ENCODE results near the gene SLC43A2.

DNA sequence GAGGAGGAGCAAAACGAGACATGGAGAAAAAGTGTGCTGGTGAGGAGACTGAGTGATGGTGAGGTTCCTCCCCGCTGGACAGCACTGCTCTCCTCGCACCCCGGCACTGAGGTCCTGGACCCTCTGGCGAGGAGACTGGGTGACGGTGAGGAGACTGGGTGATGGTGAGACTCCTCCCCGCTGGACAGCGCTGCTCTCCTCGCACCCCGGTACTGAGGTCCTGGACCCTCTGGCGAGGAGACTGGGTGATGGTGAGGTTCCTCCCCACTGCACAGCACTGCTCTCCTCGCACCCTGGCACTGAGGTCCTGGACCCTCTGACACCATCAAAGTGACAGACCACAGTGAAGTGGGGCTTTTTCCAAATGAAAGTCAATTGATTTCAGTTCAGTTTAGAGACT lies 76.9 kb downstream of the SLC43A2 start:
- TF ChIP-seq CTCF (IDR thresholded peaks at IDR 0.05 in 2 of 3, conservative IDR thresholded peaks at IDR 0.05 in 1 of 3; ENCODE audit: control insufficient read depth in 2 of 3, extremely low read depth in 1 of 3, insufficient read depth in 1 of 3, low read depth in 3 of 3, low read length in 3 of 3) = no peak
- TF ChIP-seq RBBP5 (conservative IDR thresholded peaks at IDR 0.05) = no peak
- no peak for TF ChIP-seq JUNB (IDR thresholded peaks at IDR 0.05)
- TF ChIP-seq EZH2 (IDR thresholded peaks at IDR 0.05; ENCODE audit: borderline replicate concordance, control insufficient read depth, low read depth, low read length) = no peak
- no peak for TF ChIP-seq BCL11A (IDR thresholded peaks at IDR 0.05; ENCODE audit: low read depth, low read length)
- TF ChIP-seq IRF3 (IDR thresholded peaks at IDR 0.05) = no peak
- no peak for TF ChIP-seq MAX (IDR thresholded peaks at IDR 0.05; ENCODE audit: low read depth, low read length)
- no peak for TF ChIP-seq SP1 (IDR thresholded peaks at IDR 0.05; ENCODE audit: low read depth, low read length)
- TF ChIP-seq MTA3 (IDR thresholded peaks at IDR 0.05; ENCODE audit: borderline replicate concordance, low read length) = no peak
- no peak for TF ChIP-seq BCL3 (IDR thresholded peaks at IDR 0.05; ENCODE audit: borderline replicate concordance, insufficient read depth, low read depth, low read length, poor library complexity, severe bottlenecking)
- TF ChIP-seq, protein P1, sequence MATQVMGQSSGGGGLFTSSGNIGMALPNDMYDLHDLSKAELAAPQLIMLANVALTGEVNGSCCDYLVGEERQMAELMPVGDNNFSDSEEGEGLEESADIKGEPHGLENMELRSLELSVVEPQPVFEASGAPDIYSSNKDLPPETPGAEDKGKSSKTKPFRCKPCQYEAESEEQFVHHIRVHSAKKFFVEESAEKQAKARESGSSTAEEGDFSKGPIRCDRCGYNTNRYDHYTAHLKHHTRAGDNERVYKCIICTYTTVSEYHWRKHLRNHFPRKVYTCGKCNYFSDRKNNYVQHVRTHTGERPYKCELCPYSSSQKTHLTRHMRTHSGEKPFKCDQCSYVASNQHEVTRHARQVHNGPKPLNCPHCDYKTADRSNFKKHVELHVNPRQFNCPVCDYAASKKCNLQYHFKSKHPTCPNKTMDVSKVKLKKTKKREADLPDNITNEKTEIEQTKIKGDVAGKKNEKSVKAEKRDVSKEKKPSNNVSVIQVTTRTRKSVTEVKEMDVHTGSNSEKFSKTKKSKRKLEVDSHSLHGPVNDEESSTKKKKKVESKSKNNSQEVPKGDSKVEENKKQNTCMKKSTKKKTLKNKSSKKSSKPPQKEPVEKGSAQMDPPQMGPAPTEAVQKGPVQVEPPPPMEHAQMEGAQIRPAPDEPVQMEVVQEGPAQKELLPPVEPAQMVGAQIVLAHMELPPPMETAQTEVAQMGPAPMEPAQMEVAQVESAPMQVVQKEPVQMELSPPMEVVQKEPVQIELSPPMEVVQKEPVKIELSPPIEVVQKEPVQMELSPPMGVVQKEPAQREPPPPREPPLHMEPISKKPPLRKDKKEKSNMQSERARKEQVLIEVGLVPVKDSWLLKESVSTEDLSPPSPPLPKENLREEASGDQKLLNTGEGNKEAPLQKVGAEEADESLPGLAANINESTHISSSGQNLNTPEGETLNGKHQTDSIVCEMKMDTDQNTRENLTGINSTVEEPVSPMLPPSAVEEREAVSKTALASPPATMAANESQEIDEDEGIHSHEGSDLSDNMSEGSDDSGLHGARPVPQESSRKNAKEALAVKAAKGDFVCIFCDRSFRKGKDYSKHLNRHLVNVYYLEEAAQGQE (IDR thresholded peaks at IDR 0.05; ENCODE audit: low read depth, low read length) = no peak

Data from GM12878 (cell line).